Loucy (cell line): ENCODE results near the gene MYCL.

Source experiments
- H2AFZ ChIP-seq: fragments of 200-600 bp; sonication (generic); 2 replicates; pipeline ENCODE4 v1.6.0; 2016; ENCODE audit warnings: antibody characterized with exemption, mild to moderate bottlenecking, low read length, moderate library complexity
- H3F3A ChIP-seq: fragments of 200-600 bp; 2 replicates; pipeline ENCODE4 v1.6.0; 2016; ENCODE audit warnings: antibody characterized with exemption, low read depth, mild to moderate bottlenecking
- H3K27me3 ChIP-seq: fragments of 200-600 bp; sonication (generic); 2 replicates; pipeline ENCODE4 v1.6.1; 2014; ENCODE audit warnings: low read length, mild to moderate bottlenecking; ENCODE audit not compliant: insufficient read depth, poor library complexity, severe bottlenecking
- H3K36me3 ChIP-seq: fragments of 200-600 bp; sonication (generic); 2 replicates; pipeline ENCODE4 v1.6.1; 2016; ENCODE audit warnings: low read length; ENCODE audit not compliant: insufficient read depth
- H3K4me1 ChIP-seq: fragments of 200-600 bp; sonication (generic); 2 replicates; pipeline ENCODE4 v1.5.1; 2014; ENCODE audit warnings: low read length, mild to moderate bottlenecking; ENCODE audit not compliant: insufficient read depth, poor library complexity, severe bottlenecking
- H3K4me2 ChIP-seq: fragments of 200-600 bp; sonication (generic); 2 replicates; pipeline ENCODE4 v1.6.0; 2014; ENCODE audit warnings: antibody characterized with exemption, low read length, low read depth, mild to moderate bottlenecking; ENCODE audit not compliant: poor library complexity, severe bottlenecking
- H3K4me3 ChIP-seq: fragments of 200-600 bp; sonication (generic); 2 replicates; pipeline ENCODE4 v1.5.1; 2014; ENCODE audit warnings: low read length, mild to moderate bottlenecking, mixed read lengths; ENCODE audit not compliant: poor library complexity, severe bottlenecking
- H3K79me2 ChIP-seq: fragments of 200-600 bp; sonication (generic); 2 replicates; pipeline ENCODE4 v1.6.1; 2014; ENCODE audit warnings: low read length; ENCODE audit not compliant: insufficient read depth
- H3K9ac ChIP-seq: fragments of 200-600 bp; sonication (generic); 2 replicates; pipeline ENCODE4 v1.6.0; 2014; ENCODE audit warnings: mild to moderate bottlenecking, low read depth, low read length, moderate library complexity; ENCODE audit not compliant: poor library complexity, severe bottlenecking
- H3K9me2 ChIP-seq: fragments of 200-600 bp; sonication (generic); replicated peaks from 2 replicates; pipeline ENCODE4 v1.6.1; 2016; ENCODE audit warnings: low read depth, low read length, mixed read lengths
- H3K9me3 ChIP-seq: fragments of 200-600 bp; sonication (generic); 2 replicates; pipeline ENCODE4 v1.6.1; 2014; ENCODE audit warnings: mild to moderate bottlenecking, antibody characterized with exemption, low read length, low read depth; ENCODE audit not compliant: insufficient read depth
- H4K20me1 ChIP-seq: fragments of 200-600 bp; sonication (generic); 2 replicates; pipeline ENCODE4 v1.6.0; 2014; ENCODE audit warnings: antibody characterized with exemption, low read length, mild to moderate bottlenecking; ENCODE audit not compliant: insufficient read depth, poor library complexity, severe bottlenecking
- EZH2phosphoT487 ChIP-seq: fragments of 200-600 bp; IDR thresholded peaks from 2 replicates; pipeline ENCODE4 v1.6.1; 2018; ENCODE audit warnings: antibody characterized with exemption, mild to moderate bottlenecking, moderate library complexity, borderline replicate concordance
- TF ChIP-seq, protein P1 (sequence below): fragments of 200-600 bp; sonication (generic); conservative IDR thresholded peaks from 2 replicates; pipeline ENCODE4 v1.5.1; 2014; ENCODE audit warnings: mild to moderate bottlenecking, antibody characterized with exemption, low read length

MYCL gene

DNA sequence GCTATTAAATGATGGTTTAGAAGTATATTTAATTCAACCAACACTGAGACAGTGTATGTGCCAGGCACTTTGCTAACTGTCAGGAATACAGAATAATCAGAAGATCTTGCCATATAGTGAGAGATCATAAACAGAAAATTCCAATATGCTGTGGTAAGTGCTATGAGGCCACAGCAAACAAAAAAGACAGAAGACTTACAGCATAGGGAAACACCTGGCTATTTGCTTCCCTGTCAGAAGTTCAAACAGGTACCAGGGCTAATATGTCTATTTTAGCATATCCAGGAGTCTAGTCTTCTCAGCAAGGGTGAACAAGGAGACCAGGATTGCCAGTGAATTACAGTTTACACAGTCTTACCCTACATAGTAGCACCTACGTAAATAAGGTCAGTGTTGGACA is 48.8 kb downstream of the MYCL start:
- Histone ChIP-seq H3K9ac (no peak overlapping the region), H3K9me3 (no peaks in the 10 kb centered on the region), H3K4me1 (no peaks in the 10 kb centered on the region), H3F3A (no peaks in the 10 kb centered on the region), H2AFZ (no peak overlapping the region), H3K9me2 (no peaks in the 10 kb centered on the region), H3K4me3 (no peak overlapping the region), H4K20me1 (peaks cover 5% of the 10 kb centered on the region), H3K27me3 (no peaks in the 10 kb centered on the region), H3K4me2 (no peak overlapping the region), H3K36me3 (peaks cover 65% of the 10 kb centered on the region), H3K79me2 (peaks cover 18% of the 10 kb centered on the region; the same call in 1 of the 2 replicates)
- TF ChIP-seq, protein P1, sequence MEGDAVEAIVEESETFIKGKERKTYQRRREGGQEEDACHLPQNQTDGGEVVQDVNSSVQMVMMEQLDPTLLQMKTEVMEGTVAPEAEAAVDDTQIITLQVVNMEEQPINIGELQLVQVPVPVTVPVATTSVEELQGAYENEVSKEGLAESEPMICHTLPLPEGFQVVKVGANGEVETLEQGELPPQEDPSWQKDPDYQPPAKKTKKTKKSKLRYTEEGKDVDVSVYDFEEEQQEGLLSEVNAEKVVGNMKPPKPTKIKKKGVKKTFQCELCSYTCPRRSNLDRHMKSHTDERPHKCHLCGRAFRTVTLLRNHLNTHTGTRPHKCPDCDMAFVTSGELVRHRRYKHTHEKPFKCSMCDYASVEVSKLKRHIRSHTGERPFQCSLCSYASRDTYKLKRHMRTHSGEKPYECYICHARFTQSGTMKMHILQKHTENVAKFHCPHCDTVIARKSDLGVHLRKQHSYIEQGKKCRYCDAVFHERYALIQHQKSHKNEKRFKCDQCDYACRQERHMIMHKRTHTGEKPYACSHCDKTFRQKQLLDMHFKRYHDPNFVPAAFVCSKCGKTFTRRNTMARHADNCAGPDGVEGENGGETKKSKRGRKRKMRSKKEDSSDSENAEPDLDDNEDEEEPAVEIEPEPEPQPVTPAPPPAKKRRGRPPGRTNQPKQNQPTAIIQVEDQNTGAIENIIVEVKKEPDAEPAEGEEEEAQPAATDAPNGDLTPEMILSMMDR, result no peak
- TF ChIP-seq EZH2phosphoT487, result no peak

DNA sequence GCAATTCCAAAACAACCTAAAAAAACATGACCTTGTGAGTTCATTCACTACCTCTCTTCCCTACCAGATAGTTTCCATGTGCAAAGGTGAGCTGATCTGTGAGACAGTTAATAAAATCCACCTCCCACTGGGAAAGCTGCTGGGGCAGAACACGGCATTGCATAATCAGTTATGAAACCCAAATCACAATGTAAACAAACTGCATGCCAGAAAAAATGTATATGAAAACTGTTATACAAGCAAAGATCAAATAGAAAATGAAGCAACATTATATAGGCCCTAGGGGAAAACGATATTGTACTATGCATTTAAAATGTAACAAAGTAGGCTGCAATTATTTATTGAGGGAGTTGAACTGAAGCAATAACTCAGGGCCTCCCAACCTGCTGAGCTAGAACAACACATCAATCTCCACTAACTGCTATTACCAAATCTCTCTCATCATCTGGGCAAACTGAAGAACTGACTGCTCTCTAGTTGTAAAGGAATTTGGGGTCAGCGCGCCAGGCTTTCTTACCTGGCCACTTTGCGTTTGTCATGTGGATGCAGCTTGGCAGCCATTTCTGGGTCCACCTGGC is 49.4 kb downstream of the MYCL start:
- Histone ChIP-seq H3K27me3 (no peaks in the 10 kb centered on the region), H2AFZ (no peak overlapping the region), H3K9me3 (no peaks in the 10 kb centered on the region), H3K9ac (no peak overlapping the region), H3K36me3 (peaks cover 70% of the 10 kb centered on the region), H3K9me2 (no peaks in the 10 kb centered on the region), H4K20me1 (no peaks in the 10 kb centered on the region), H3F3A (no peaks in the 10 kb centered on the region), H3K4me1 (no peaks in the 10 kb centered on the region), H3K4me3 (no peak overlapping the region), H3K4me2 (no peak overlapping the region), H3K79me2 (peaks cover 15% of the 10 kb centered on the region; the same call in 1 of the 2 replicates)
- no peak for TF ChIP-seq EZH2phosphoT487
- TF ChIP-seq, protein P1, result no peak

DNA sequence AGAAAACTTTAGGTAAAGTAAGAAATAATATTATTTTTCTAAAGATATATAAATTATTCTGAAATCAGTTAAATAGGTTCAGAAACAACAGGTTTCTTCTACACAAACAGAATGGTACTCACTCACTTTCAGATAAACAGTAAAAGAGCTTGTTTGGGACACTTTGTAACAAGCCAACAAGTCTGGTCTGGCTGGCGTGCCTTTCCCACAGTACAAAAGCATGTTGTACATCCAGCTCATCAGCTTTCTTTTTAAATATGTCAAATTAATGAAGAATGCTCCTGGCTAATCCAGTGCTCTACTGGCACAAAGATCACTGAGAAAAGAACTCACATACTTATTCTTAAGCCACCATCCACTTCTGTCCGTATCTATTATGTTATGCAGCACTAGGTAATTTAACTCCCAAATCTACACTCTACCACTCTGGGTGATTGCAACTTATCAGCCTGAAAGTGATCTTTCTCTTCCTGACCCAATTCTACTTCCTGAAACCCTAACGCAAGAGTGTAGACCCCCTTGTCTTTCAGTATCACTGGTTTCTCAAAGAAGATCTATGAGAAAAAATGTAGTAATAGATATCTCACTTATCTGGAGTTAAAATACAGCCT is 51.0 kb downstream of the MYCL start:
- Histone ChIP-seq H3F3A (peaks cover 5% of the 10 kb centered on the region; the same call in 1 of the 2 replicates), H3K9me3 (no peaks in the 10 kb centered on the region), H3K27me3 (no peaks in the 10 kb centered on the region), H3K79me2 (peaks cover 6% of the 10 kb centered on the region; the same call in 1 of the 2 replicates), H3K36me3 (peaks cover 66% of the 10 kb centered on the region), H4K20me1 (no peaks in the 10 kb centered on the region), H3K4me1 (peaks cover 12% of the 10 kb centered on the region), H3K9ac (no peak overlapping the region), H3K9me2 (no peaks in the 10 kb centered on the region), H3K4me3 (no peak overlapping the region), H2AFZ (no peak overlapping the region), H3K4me2 (no peak overlapping the region)
- no peak for TF ChIP-seq EZH2phosphoT487
- TF ChIP-seq, protein P1, result no peak
